ENCODE data around the gene MSI2. TPM values are rescaled to one million over a fixed set of nuclear protein-coding genes. Genes with fewer than 3 reads are reported as not detected.

Gene MSI2
- total and polyA plus RNA-seq, 9 of the 15 experiments (the other 6 are each of a cell fraction or from before 2014, with no cell fraction given): 4.6 to 61.8 (median 42.4) TPM

DNA sequence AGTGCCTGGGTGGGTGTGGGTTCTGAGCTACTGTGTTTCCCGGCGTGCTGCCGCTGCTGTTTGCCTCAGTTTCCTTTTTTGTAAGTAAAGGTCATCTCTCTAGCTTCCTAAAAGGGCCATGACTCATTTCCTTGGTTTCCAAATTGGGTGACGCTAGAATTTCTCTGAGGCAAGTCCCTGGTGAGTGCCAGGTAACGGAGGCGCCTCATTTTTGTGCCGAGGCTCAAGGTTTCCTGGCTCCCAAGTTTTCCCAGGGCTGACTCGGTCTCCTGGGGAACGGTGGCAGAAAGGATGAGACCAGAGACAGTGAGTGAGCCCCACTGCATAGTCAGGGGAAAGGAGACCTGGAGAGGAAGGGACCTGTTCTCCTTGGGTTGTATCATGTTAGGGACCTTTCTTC is 20.3 kb downstream of the MSI2 start (continued):
- TF ChIP-seq, protein P1, sequence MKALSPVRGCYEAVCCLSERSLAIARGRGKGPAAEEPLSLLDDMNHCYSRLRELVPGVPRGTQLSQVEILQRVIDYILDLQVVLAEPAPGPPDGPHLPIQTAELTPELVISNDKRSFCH (CRISPR knock-in tag; IDR thresholded peaks at IDR 0.05): no peak
- TF ChIP-seq, protein P1 (tag; IDR thresholded peaks at IDR 0.05): no peak
- TF ChIP-seq TAF7 (tag; IDR thresholded peaks at IDR 0.05) (no peak), STAG1 (CRISPR knock-in tag; IDR thresholded peaks at IDR 0.05; ENCODE audit: borderline replicate concordance) (no peak)

DNA sequence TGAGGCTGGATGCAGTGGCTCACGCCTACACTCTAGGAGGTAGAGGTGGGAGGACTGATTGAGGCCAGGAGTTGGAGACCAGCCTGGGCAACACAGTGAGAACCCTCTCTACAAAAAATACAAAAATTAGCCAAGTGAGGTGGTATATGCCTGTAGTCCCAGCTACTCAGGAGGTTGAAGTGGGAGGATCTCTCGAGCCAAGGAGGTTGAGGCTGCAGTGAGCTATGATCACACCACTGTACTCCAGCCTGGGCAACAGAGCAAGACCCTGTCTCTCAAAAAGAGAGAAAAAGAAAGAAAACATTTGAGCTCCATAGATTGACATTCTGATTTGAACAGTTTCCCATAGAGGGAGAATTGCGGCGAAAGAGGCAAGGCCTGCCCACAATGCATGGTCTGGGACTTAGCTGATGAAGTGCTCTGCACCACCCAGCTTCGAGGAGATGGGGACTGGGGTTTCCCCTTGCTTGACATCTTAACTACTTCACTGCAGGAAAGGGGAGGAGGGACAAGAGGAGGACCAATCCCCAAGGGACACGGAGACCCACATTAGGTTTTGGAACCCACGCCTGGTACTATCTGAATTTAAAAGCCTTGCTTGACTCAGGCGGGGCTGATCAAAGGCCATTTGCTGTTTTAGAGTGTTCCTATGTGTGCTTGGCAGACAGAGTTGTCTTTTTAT is 21.7 kb downstream of the MSI2 start:
- POLR2A ChIA-PET: no interaction called here
- TF ChIP-seq, protein P2, sequence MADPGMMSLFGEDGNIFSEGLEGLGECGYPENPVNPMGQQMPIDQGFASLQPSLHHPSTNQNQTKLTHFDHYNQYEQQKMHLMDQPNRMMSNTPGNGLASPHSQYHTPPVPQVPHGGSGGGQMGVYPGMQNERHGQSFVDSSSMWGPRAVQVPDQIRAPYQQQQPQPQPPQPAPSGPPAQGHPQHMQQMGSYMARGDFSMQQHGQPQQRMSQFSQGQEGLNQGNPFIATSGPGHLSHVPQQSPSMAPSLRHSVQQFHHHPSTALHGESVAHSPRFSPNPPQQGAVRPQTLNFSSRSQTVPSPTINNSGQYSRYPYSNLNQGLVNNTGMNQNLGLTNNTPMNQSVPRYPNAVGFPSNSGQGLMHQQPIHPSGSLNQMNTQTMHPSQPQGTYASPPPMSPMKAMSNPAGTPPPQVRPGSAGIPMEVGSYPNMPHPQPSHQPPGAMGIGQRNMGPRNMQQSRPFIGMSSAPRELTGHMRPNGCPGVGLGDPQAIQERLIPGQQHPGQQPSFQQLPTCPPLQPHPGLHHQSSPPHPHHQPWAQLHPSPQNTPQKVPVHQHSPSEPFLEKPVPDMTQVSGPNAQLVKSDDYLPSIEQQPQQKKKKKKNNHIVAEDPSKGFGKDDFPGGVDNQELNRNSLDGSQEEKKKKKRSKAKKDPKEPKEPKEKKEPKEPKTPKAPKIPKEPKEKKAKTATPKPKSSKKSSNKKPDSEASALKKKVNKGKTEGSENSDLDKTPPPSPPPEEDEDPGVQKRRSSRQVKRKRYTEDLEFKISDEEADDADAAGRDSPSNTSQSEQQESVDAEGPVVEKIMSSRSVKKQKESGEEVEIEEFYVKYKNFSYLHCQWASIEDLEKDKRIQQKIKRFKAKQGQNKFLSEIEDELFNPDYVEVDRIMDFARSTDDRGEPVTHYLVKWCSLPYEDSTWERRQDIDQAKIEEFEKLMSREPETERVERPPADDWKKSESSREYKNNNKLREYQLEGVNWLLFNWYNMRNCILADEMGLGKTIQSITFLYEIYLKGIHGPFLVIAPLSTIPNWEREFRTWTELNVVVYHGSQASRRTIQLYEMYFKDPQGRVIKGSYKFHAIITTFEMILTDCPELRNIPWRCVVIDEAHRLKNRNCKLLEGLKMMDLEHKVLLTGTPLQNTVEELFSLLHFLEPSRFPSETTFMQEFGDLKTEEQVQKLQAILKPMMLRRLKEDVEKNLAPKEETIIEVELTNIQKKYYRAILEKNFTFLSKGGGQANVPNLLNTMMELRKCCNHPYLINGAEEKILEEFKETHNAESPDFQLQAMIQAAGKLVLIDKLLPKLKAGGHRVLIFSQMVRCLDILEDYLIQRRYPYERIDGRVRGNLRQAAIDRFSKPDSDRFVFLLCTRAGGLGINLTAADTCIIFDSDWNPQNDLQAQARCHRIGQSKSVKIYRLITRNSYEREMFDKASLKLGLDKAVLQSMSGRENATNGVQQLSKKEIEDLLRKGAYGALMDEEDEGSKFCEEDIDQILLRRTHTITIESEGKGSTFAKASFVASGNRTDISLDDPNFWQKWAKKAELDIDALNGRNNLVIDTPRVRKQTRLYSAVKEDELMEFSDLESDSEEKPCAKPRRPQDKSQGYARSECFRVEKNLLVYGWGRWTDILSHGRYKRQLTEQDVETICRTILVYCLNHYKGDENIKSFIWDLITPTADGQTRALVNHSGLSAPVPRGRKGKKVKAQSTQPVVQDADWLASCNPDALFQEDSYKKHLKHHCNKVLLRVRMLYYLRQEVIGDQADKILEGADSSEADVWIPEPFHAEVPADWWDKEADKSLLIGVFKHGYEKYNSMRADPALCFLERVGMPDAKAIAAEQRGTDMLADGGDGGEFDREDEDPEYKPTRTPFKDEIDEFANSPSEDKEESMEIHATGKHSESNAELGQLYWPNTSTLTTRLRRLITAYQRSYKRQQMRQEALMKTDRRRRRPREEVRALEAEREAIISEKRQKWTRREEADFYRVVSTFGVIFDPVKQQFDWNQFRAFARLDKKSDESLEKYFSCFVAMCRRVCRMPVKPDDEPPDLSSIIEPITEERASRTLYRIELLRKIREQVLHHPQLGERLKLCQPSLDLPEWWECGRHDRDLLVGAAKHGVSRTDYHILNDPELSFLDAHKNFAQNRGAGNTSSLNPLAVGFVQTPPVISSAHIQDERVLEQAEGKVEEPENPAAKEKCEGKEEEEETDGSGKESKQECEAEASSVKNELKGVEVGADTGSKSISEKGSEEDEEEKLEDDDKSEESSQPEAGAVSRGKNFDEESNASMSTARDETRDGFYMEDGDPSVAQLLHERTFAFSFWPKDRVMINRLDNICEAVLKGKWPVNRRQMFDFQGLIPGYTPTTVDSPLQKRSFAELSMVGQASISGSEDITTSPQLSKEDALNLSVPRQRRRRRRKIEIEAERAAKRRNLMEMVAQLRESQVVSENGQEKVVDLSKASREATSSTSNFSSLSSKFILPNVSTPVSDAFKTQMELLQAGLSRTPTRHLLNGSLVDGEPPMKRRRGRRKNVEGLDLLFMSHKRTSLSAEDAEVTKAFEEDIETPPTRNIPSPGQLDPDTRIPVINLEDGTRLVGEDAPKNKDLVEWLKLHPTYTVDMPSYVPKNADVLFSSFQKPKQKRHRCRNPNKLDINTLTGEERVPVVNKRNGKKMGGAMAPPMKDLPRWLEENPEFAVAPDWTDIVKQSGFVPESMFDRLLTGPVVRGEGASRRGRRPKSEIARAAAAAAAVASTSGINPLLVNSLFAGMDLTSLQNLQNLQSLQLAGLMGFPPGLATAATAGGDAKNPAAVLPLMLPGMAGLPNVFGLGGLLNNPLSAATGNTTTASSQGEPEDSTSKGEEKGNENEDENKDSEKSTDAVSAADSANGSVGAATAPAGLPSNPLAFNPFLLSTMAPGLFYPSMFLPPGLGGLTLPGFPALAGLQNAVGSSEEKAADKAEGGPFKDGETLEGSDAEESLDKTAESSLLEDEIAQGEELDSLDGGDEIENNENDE (IDR thresholded peaks at IDR 0.05; ENCODE audit: low read depth, low read length): no peak
- TF ChIP-seq CREM (IDR thresholded peaks at IDR 0.05; ENCODE audit: low read depth) (no peak), XRCC3 (IDR thresholded peaks at IDR 0.05) (no peak), PCBP2 (IDR thresholded peaks at IDR 0.05; ENCODE audit: low read depth, low read length, poor library complexity, severe bottlenecking) (no peak), COPS2 (conservative IDR thresholded peaks at IDR 0.05) (no peak)

More for the DNA sequence above, 21.7 kb downstream of the MSI2 start:
- Histone ChIP-seq H3K9me1 (ENCODE audit: control insufficient read depth, insufficient read depth, low read length) (no peaks in the 10 kb centered on the region), H4K20me1 (replicated peaks; ENCODE audit: control insufficient read depth, insufficient read depth, low read length) (peaks cover 5% of the 10 kb centered on the region; the same call in 1 of the 2 replicates), H3K27ac (ENCODE audit: extremely low read depth, low read depth, low read length) (no peak overlapping the region), H3K4me3 (no peak overlapping the region), H3K9ac (ENCODE audit: insufficient read depth in 1 of 2, low read depth in 2 of 2, low read length in 2 of 2) (no peak overlapping the region), H3K9me3 (replicated peaks; ENCODE audit: control insufficient read depth, insufficient read depth, low read depth, low read length) (no peaks in the 10 kb centered on the region), H2AFZ (ENCODE audit: low read depth, low read length) (no peak overlapping the region), H3K4me2 (ENCODE audit: insufficient read depth, low read length) (no peak overlapping the region), H3K4me1 (replicated peaks in 1 of 2; ENCODE audit: control insufficient read depth in 2 of 2, insufficient read depth in 2 of 2, low read length in 2 of 2) (peaks cover 0 to 23% of the 10 kb centered on the region in 2 experiments; a peak in 3 of 5 replicates), H3K27me3 (ENCODE audit: control insufficient read depth in 2 of 2, insufficient read depth in 2 of 2, low read length in 2 of 2) (no peaks in the 10 kb centered on the region), H3K36me3 (ENCODE audit: control insufficient read depth, insufficient read depth, low read length) (peaks cover 34% of the 10 kb centered on the region), H3K79me2 (ENCODE audit: control insufficient read depth, insufficient read depth, low read length) (0 out of 3 replicates have a peak, but pooled peaks cover 8% of the 10 kb centered on the region)
- BruUV-seq (replicated peaks): no TSS peak
- intact Hi-C loops (cut with micrococcal nuclease) (no loop called here), in situ Hi-C loops (cut with MboI) (no loop called here)
- ATAC-seq (no peak), DNase-seq (ENCODE audit: extremely low read depth in 1 of 4, low spot score in 3 of 4) (no peak), FAIRE-seq (no peak)
- CTCF ChIA-PET (ENCODE audit: low intra/inter-chr PET ratio): no interaction called here
- 86% methylated on average over 8 of the region's 8 CpGs for WGBS (ENCODE audit: insufficient coverage, low coverage, missing lambda C conversion rate)

Measured in K562 (cell line).